Keratinocyte (primary cell): ENCODE results near the gene ZNF385A.

Source experiments
- EZH2 ChIP-seq: IDR thresholded peaks from one replicate; pipeline ENCODE4 v1.6.1; 2012; ENCODE audit warnings: inconsistent platforms, mild to moderate bottlenecking, low read length, moderate library complexity
- TF ChIP-seq, protein P1 (sequence below), 3 experiments: IDR thresholded peaks in 1 of 3; conservative IDR thresholded peaks in 1 of 3; optimal IDR thresholded peaks in 1 of 3; 2 replicates in 2 of 3; 3 replicates in 1 of 3; pipeline versions ENCODE3 to v1.5.1; 2011; ENCODE audit warnings: low read length in 3 of 3, mild to moderate bottlenecking in 3 of 3, moderate library complexity in 2 of 3, control low read depth in 1 of 3, inconsistent platforms in 1 of 3; ENCODE audit not compliant: insufficient read depth in 2 of 3; ENCODE audit errors: extremely low read depth in 1 of 3

DNA sequence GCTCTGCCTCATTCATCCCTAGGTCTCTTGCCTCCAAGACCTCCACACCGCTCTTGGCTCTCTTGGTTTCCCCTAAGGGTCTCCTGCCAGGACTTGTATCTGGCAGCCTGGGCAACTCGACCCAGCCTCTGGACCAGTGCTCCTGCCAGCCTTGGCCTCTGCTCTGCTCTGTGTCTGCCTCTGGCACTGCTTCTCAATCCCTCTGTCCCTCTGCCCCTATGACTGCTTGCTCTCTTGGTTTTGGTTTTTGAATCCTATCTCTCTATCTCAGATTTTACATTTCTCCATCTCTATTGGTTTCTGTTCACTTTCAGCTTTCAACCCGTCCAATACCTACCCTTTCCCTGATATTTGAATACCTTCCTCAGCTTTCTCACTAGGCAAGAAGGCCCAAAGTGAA is 28.3 kb upstream of the ZNF385A start:
- TF ChIP-seq, protein P1, sequence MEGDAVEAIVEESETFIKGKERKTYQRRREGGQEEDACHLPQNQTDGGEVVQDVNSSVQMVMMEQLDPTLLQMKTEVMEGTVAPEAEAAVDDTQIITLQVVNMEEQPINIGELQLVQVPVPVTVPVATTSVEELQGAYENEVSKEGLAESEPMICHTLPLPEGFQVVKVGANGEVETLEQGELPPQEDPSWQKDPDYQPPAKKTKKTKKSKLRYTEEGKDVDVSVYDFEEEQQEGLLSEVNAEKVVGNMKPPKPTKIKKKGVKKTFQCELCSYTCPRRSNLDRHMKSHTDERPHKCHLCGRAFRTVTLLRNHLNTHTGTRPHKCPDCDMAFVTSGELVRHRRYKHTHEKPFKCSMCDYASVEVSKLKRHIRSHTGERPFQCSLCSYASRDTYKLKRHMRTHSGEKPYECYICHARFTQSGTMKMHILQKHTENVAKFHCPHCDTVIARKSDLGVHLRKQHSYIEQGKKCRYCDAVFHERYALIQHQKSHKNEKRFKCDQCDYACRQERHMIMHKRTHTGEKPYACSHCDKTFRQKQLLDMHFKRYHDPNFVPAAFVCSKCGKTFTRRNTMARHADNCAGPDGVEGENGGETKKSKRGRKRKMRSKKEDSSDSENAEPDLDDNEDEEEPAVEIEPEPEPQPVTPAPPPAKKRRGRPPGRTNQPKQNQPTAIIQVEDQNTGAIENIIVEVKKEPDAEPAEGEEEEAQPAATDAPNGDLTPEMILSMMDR (optimal IDR thresholded peaks at IDR 0.05 in 1 of 3, IDR thresholded peaks at IDR 0.05 in 1 of 3, conservative IDR thresholded peaks at IDR 0.05 in 1 of 3; ENCODE audit: extremely low read depth in 1 of 3, insufficient read depth in 2 of 3, low read length in 3 of 3), result no peak
- no peak for TF ChIP-seq EZH2
